NCI-H2081 (cell line): ENCODE results near the gene GRIK4.
A peak's percentile ranks its signal among the peaks of the same experiment; 100 is the strongest.

Experiments
- DNase-seq, 2 experiments: peaks; one replicate each; lab custom pipeline; 2025; lab: John Stamatoyannopoulos, UW

GRIK4 gene

GRCh38 chr11:120880498-120881175 lies 369.1 kb downstream of the GRIK4 start:
- DNase-seq, result no peak

- no peak for DNase-seq
These were observed 370.0 kb downstream of the GRIK4 start for GRCh38 chr11:120881596-120881995.

- DNase-seq, result no peak
These were observed 370.6 kb downstream of the GRIK4 start for GRCh38 chr11:120882175-120882574.

GRCh38 chr11:120883404-120884080 lies 372.0 kb downstream of the GRIK4 start:
- no peak for DNase-seq

- DNase-seq, result no peak
These were observed 372.8 kb downstream of the GRIK4 start for GRCh38 chr11:120884154-120885020.

GRCh38 chr11:120890609-120891320 lies 379.2 kb downstream of the GRIK4 start:
- no peak for DNase-seq

- DNase-seq, result no peak
These were observed 382.1 kb downstream of the GRIK4 start for GRCh38 chr11:120893440-120894201.

GRCh38 chr11:120894202-120894985 lies 382.8 kb downstream of the GRIK4 start:
- DNase-seq, result peak; percentile 69 to 88

- DNase-seq, result no peak
These were observed 385.1 kb downstream of the GRIK4 start for GRCh38 chr11:120896687-120897086.

- no peak for DNase-seq
These were observed 387.0 kb downstream of the GRIK4 start for GRCh38 chr11:120898568-120898967.

GRCh38 chr11:120899720-120900119 lies 388.2 kb downstream of the GRIK4 start:
- no peak for DNase-seq

GRCh38 chr11:120900643-120901042 lies 389.1 kb downstream of the GRIK4 start:
- no peak for DNase-seq

GRCh38 chr11:120903686-120904085 lies 392.1 kb downstream of the GRIK4 start:
- DNase-seq, result no peak

- DNase-seq, result no peak
These were observed 392.6 kb downstream of the GRIK4 start for GRCh38 chr11:120904116-120904515.

GRCh38 chr11:120906766-120907165 lies 395.2 kb downstream of the GRIK4 start:
- DNase-seq, result no peak

GRCh38 chr11:120907971-120908370 lies 396.4 kb downstream of the GRIK4 start:
- no peak for DNase-seq

GRCh38 chr11:120908461-120909181 lies 397.1 kb downstream of the GRIK4 start:
- no peak for DNase-seq

- no peak for DNase-seq
These were observed 398.3 kb downstream of the GRIK4 start for GRCh38 chr11:120909676-120910416.

- DNase-seq, result no peak
These were observed 400.4 kb downstream of the GRIK4 start for GRCh38 chr11:120911943-120912342.
